MM.1S (cell line): ENCODE measurements around the gene DDR1.

Experiments used
- DNase-seq: peaks from one replicate; pipeline ENCODE4 v3.0.0-alpha.2; 2015
- H2AFZ ChIP-seq: fragments of 300-600 bp; sonication (generic); 2 replicates; pipeline ENCODE4 v1.6.0; 2016; ENCODE audit warnings: antibody characterized with exemption, low read length
- H3F3A ChIP-seq: fragments of 300-600 bp; sonication (generic); 2 replicates; pipeline ENCODE4 v1.6.1; 2016; ENCODE audit warnings: mild to moderate bottlenecking, antibody characterized with exemption, low read length, moderate library complexity, mixed read lengths; ENCODE audit not compliant: insufficient read depth
- H3K27ac ChIP-seq: fragments of 300-600 bp; sonication (generic); 2 replicates; pipeline ENCODE4 v1.5.1; 2016; ENCODE audit warnings: mild to moderate bottlenecking, low read length
- H3K27me3 ChIP-seq: fragments of 300-600 bp; sonication (generic); replicated peaks from 2 replicates; pipeline ENCODE4 v1.6.0; 2016; ENCODE audit warnings: low read length; ENCODE audit not compliant: insufficient read depth
- H3K36me3 ChIP-seq: fragments of 300-600 bp; sonication (generic); replicated peaks from 2 replicates; pipeline ENCODE4 v1.6.1; 2016; ENCODE audit warnings: mild to moderate bottlenecking, low read length, mixed read lengths; ENCODE audit not compliant: insufficient read depth
- H3K4me1 ChIP-seq: fragments of 300-600 bp; sonication (generic); 2 replicates; pipeline ENCODE4 v1.6.1; 2016; ENCODE audit warnings: low read length, mixed read lengths
- H3K4me2 ChIP-seq: fragments of 300-600 bp; sonication (generic); 2 replicates; pipeline ENCODE4 v1.6.0; 2016; ENCODE audit warnings: low read depth, low read length
- H3K4me3 ChIP-seq: fragments of 300-600 bp; sonication (generic); 2 replicates; pipeline ENCODE4 v1.5.1; 2016; ENCODE audit warnings: low read length, mixed read lengths
- H3K79me2 ChIP-seq: fragments of 300-600 bp; sonication (generic); 2 replicates; pipeline ENCODE4 v1.6.1; 2016; ENCODE audit warnings: mixed run types, low read length, mixed read lengths
- H3K9ac ChIP-seq: fragments of 300-600 bp; sonication (generic); 2 replicates; pipeline ENCODE4 v1.6.1; 2016; ENCODE audit warnings: low read length, mixed read lengths
- H3K9me2 ChIP-seq: fragments of 300-600 bp; sonication (generic); replicated peaks from 2 replicates; pipeline ENCODE4 v1.6.1; 2016; ENCODE audit warnings: mild to moderate bottlenecking, low read length, mixed read lengths; ENCODE audit not compliant: insufficient read depth
- H3K9me3 ChIP-seq: fragments of 300-600 bp; sonication (generic); replicated peaks from 2 replicates; pipeline ENCODE4 v1.6.1; 2016; ENCODE audit warnings: mild to moderate bottlenecking, low read length, mixed read lengths; ENCODE audit not compliant: insufficient read depth
- H4K20me1 ChIP-seq: fragments of 300-600 bp; sonication (generic); 2 replicates; pipeline ENCODE4 v1.6.1; 2016; ENCODE audit warnings: mild to moderate bottlenecking, low read length, moderate library complexity, mixed read lengths; ENCODE audit not compliant: insufficient read depth
- EZH2 ChIP-seq: fragments of 300-600 bp; sonication (generic); optimal IDR thresholded peaks from 2 replicates; pipeline ENCODE3; 2017; ENCODE audit warnings: low read depth, mild to moderate bottlenecking, antibody characterized with exemption, low read length, mixed read lengths
- EZH2phosphoT487 ChIP-seq: fragments of 300-600 bp; sonication (generic); IDR thresholded peaks from 2 replicates; pipeline ENCODE4 v1.6.1; 2018; ENCODE audit warnings: antibody characterized with exemption, low read length
- TF ChIP-seq, protein P1 (sequence below): fragments of 300-600 bp; sonication (generic); IDR thresholded peaks from 2 replicates; pipeline ENCODE4 v1.5.1; 2016; ENCODE audit warnings: antibody characterized with exemption, low read length, mixed read lengths

Gene DDR1

DNA sequence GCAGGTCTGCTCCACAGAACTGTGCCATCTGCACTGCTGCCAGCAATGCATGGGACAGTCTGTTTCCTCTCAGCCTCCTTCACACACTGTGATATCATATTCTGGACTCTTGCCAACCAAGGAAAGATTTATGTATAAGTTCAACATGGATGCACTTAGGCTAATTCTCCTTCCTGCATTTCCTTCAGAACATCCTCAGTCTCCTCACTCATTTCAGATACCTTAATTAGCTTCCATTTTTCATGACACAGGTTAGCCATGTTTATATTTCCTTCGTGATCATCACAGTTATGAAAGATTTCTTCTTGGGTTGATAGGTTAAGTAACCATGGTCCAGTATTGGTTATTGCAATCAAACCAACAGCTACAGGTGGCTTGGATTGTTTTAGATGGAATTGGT lies 46.4 kb upstream of the DDR1 start:
- Histone ChIP-seq H3K4me1 (no peaks in the 10 kb centered on the region), H3K4me3 (no peak overlapping the region), H3K9me3 (no peaks in the 10 kb centered on the region), H3K27ac (no peak overlapping the region), H3K4me2 (no peak overlapping the region), H3K79me2 (no peaks in the 10 kb centered on the region), H2AFZ (no peak overlapping the region), H4K20me1 (no peaks in the 10 kb centered on the region), H3K9me2 (no peaks in the 10 kb centered on the region), H3K36me3 (no peaks in the 10 kb centered on the region), H3F3A (no peaks in the 10 kb centered on the region), H3K27me3 (no peaks in the 10 kb centered on the region; the same call in none of the 2 replicates), H3K9ac (no peak overlapping the region)
- TF ChIP-seq, protein P1, sequence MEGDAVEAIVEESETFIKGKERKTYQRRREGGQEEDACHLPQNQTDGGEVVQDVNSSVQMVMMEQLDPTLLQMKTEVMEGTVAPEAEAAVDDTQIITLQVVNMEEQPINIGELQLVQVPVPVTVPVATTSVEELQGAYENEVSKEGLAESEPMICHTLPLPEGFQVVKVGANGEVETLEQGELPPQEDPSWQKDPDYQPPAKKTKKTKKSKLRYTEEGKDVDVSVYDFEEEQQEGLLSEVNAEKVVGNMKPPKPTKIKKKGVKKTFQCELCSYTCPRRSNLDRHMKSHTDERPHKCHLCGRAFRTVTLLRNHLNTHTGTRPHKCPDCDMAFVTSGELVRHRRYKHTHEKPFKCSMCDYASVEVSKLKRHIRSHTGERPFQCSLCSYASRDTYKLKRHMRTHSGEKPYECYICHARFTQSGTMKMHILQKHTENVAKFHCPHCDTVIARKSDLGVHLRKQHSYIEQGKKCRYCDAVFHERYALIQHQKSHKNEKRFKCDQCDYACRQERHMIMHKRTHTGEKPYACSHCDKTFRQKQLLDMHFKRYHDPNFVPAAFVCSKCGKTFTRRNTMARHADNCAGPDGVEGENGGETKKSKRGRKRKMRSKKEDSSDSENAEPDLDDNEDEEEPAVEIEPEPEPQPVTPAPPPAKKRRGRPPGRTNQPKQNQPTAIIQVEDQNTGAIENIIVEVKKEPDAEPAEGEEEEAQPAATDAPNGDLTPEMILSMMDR: no peak
- no peak for DNase-seq

DNA sequence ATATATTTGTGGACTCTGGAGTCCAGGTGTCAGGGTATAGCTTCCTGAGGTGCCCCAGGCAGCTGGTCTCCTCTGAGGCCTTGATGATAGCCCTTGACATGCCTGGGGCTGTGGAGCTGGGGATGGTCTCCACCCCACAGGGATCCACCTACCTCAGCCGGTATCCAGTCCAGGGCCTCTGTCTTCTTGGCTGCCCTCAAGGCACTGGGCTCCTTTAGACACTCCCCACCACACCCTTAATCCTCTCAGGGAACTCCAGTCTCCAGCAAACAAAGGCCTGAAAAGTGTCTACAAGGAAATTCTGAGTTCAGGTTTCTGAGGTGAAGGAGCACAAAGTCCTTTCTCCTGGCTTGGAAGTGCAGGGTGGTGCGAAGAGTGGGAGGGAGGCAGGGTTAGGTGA lies 44.6 kb upstream of the DDR1 start:
- Histone ChIP-seq H3K27me3 (peaks cover 3% of the 10 kb centered on the region), H4K20me1 (no peaks in the 10 kb centered on the region), H3K9me3 (no peaks in the 10 kb centered on the region), H3K4me3 (no peak overlapping the region), H3K4me1 (no peaks in the 10 kb centered on the region), H2AFZ (no peak overlapping the region), H3K9ac (no peak overlapping the region), H3K4me2 (no peak overlapping the region), H3K9me2 (no peaks in the 10 kb centered on the region), H3K79me2 (no peaks in the 10 kb centered on the region), H3K36me3 (no peaks in the 10 kb centered on the region), H3K27ac (no peak overlapping the region), H3F3A (no peaks in the 10 kb centered on the region)
- DNase-seq: no peak
- TF ChIP-seq, protein P1: no peak
- no peak for TF ChIP-seq EZH2
- no peak for TF ChIP-seq EZH2phosphoT487

DNA sequence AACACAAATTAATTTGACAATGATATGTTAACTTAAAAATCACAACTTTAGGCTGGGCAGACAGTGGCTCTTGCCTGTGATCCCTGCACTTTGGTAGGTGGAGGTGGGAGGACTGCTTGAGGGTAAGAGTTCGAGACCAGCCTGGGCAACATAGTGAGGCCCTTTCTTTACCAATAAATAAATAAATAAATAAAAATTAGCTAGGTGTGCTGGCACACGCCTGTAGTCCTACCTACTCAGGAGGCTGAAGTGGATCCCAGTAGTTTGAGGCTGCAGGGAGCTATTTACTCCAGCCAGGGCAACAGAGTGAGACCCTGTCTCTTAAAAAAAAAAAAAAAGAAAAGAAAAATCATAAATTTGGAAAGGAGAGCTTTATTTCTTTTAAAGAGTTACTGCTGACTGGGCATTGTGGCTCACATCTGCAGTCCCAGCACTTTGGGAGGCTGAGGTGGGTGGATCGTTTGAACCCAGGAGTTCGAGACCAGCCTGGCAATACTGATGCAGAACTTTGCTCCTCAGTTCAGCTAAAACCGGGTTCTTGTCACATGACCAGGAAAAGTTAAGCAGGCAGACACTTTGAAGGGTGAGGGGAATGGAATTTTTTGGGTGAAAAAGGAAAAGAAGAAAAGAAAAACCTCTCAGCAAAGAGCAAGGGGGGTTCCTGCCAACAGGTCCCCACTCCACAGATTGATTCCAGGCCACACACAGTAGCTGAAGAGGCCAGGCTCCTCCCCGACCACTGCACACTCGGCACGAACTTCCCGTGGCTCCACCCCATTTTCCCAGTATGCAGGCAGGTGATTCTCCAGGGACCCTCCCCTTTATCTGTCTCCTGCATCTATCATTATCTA lies 44.0 kb upstream of the DDR1 start:
- no peaks in the 10 kb centered on the region for H3K9me3 ChIP-seq
- H3K4me3 ChIP-seq: no peak overlapping the region
- H3K36me3 ChIP-seq: no peaks in the 10 kb centered on the region
- H3K9me2 ChIP-seq: no peaks in the 10 kb centered on the region
- no peak overlapping the region for H3K9ac ChIP-seq
- no peak overlapping the region for H3K27ac ChIP-seq
- TF ChIP-seq, protein P1: no peak
- no peak for TF ChIP-seq EZH2
- TF ChIP-seq EZH2phosphoT487: no peak
- no peak overlapping the region for H2AFZ ChIP-seq
- no peaks in the 10 kb centered on the region for H3K79me2 ChIP-seq
- peaks cover 3% of the 10 kb centered on the region for H3K27me3 ChIP-seq
- no peak overlapping the region for H3K4me2 ChIP-seq
- H4K20me1 ChIP-seq: no peaks in the 10 kb centered on the region
- no peak for DNase-seq
- H3K4me1 ChIP-seq: no peaks in the 10 kb centered on the region
- H3F3A ChIP-seq: no peaks in the 10 kb centered on the region
